GM19239 (cell line): Measurements from ENCODE around the gene FAM114A1.

Experiments used
- DNase-seq: peaks from one replicate; pipeline ENCODE4 v3.0.0; 2011; ENCODE audit warnings: low spot score; ENCODE audit not compliant: insufficient read length
- FAIRE-seq: peaks from 2 replicates; lab custom pipeline; 2011; peaks lifted over from hg19 to GRCh38; lab: Jason Lieb, UNC

Gene FAM114A1

DNA sequence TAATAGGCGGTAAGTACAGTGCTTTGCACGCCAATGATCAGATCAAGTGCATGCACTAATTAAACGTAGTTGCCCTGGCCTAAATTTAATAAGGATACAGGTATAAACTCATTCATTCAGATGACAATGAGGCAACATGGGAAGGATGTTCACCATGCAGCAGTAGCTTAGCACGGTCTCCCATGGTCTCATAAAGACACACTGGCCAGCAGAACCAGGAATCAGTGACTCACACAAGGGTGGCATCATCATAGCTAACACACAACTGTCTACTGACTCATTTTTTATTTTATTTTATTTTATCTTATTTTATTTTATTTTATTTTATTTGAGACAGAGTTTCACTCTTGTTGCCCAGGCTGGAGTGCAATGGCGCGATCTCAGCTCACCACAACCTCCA is 121.9 kb downstream of the FAM114A1 start:
- DNase-seq, result no peak
- no peak for FAIRE-seq

DNA sequence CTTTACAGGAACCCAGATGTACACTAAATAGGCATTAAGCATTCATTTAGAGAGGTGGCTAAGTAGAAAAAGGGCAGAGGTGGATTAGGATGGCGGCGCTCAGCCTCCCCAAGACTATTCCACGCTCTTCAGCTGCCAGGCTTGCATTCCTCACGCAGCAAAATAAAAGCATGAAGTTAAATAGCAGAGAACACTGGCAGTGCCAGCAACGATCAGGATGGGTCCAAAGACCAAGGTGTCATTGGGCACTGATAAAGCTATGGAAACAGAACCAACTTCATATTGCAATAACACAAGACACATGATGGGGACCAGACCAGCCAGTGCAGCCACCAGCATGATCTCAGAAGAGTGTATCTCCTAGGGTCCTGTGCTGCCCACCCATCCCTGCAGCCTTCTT is 122.6 kb downstream of the FAM114A1 start:
- DNase-seq (no peak), FAIRE-seq (no peak)

DNA sequence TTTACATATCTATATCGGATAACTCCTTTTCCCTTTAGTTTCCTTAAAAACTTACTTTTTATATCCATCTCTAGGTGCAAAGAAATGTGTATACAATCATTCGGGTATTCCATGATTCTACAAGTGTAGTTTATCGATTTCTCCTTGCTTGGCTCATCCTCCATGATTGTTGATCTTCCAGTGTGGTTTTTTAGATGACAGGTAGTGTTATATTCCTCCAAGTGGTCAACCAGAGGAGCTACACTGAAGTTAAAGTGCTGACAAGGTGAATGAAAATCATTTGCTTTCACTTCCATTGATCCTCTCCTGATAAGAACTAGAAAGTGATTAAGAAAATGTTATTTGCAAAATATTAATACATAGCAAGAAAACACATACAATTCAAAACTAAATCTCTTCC is 126.1 kb downstream of the FAM114A1 start:
- FAIRE-seq, result no peak
- no peak for DNase-seq

DNA sequence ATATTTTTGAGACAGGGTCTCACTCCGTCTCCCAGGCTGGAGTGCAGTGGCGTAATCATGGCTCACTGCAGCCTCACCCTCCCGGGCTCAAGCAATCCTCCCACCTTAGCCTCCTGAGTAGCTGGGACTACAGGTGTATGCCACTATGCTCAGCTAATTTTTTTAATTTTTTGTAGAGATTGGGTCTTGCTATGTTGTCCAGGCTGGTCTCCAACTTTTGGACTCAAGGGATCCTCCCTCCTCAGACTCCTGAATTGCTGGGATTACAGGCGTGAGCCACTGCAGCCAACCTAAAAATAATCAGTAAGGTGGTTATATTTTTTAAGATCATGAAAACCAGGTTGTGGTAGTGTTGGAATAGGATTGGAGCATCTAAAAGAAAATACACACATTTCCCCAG is 126.5 kb downstream of the FAM114A1 start:
- DNase-seq (no peak), FAIRE-seq (no peak)
